T-helper 1 cell treated with Interleukin-12 subunit alpha and Interleukin-12 subunit beta and Interleukin-4 antibody, amounts not matched to agents 30 μg/mL and 1 μg/mL, for 36 hours (primary cell): ENCODE results near the gene GYS1.

Experiments used
- H3K27ac Mint-ChIP-seq: one replicate; pipeline ENCODE4 v1.8.0; 2021; ENCODE audit warnings: mild to moderate bottlenecking, mixed read lengths
- H3K27me3 Mint-ChIP-seq: one replicate; pipeline ENCODE4 v1.8.0; 2021; ENCODE audit warnings: low read depth, mixed read lengths
- H3K36me3 Mint-ChIP-seq: one replicate; pipeline ENCODE4 v1.8.0; 2021; ENCODE audit warnings: low read depth, mixed read lengths
- H3K4me1 Mint-ChIP-seq: one replicate; pipeline ENCODE4 v1.8.0; 2021; ENCODE audit warnings: low read depth, mixed read lengths
- H3K4me3 Mint-ChIP-seq: one replicate; pipeline ENCODE4 v1.8.0; 2021; ENCODE audit warnings: mild to moderate bottlenecking, moderate library complexity, mixed read lengths
- H3K9me3 Mint-ChIP-seq: one replicate; pipeline ENCODE4 v1.8.0; 2021; ENCODE audit warnings: mixed read lengths

GYS1 gene

DNA sequence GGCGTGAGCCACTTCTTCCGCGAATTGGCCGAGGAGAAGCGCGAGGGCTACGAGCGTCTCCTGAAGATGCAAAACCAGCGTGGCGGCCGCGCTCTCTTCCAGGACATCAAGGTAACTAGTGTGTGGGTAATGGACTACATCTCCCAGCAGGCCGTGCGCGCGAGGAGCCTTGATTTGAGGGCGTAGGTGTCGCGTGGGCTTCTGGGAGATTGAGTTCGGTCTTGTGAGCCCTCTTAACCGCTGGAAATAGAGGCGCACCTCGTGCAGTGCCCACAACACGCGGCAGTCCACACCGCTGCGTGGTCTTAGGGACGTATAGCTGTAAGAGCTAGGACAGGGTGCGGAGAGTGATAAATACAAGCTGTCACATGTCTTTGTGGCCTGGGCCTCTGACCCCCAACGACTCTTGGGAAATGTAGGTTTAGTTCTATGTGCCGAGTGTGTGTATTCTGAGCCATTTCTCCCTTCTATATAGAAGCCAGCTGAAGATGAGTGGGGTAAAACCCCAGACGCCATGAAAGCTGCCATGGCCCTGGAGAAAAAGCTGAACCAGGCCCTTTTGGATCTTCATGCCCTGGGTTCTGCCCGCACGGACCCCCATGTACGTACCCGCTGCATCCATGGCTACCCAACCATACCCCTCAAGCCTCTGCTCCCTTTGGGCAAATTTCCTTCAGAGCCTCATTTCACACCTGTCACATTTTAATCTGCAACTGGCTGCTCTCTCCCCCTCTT, 27.1 kb downstream of the GYS1 start:
- Mint-ChIP-seq H3K36me3 (peaks cover 36% of the 10 kb centered on the region), H3K27me3 (no peaks in the 10 kb centered on the region), H3K27ac (peak overlapping the region; percentile 96), H3K4me1 (peaks cover 40% of the 10 kb centered on the region), H3K4me3 (peak overlapping the region; percentile 98), H3K9me3 (no peaks in the 10 kb centered on the region)

DNA sequence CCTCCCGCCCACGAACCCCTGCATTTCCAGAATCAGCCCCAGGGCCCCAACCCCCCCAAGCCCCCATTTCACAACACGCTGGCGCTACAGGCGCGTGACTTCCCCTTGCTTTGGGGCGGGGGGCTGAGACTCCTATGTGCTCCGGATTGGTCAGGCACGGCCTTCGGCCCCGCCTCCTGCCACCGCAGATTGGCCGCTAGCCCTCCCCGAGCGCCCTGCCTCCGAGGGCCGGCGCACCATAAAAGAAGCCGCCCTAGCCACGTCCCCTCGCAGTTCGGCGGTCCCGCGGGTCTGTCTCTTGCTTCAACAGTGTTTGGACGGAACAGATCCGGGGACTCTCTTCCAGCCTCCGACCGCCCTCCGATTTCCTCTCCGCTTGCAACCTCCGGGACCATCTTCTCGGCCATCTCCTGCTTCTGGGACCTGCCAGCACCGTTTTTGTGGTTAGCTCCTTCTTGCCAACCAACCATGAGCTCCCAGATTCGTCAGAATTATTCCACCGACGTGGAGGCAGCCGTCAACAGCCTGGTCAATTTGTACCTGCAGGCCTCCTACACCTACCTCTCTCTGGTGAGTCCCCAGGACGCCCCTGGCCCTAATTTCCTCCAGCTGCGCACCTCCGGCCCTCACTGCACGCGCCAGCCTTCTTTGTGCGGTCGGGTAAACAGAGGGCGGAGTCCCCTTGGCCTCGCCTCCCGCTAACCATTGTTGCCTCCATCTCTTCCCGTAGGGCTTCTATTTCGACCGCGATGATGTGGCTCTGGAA, 27.9 kb downstream of the GYS1 start, which contains the start of gene FTL:
TSS of gene FTL (plus strand) at position 270 of the 766 bp plus-strand sequence. CDS start at position 469, 199 bp downstream.
- Mint-ChIP-seq H3K4me3 (peak within 1 kb of the TSS; percentile 98), H3K4me1 (peaks cover 38% of the 10 kb centered on the region), H3K36me3 (peaks cover 35% of the 10 kb centered on the region), H3K9me3 (no peaks in the 10 kb centered on the region), H3K27ac (peak within 1 kb of the TSS; percentile 96), H3K27me3 (no peaks in the 10 kb centered on the region)

DNA sequence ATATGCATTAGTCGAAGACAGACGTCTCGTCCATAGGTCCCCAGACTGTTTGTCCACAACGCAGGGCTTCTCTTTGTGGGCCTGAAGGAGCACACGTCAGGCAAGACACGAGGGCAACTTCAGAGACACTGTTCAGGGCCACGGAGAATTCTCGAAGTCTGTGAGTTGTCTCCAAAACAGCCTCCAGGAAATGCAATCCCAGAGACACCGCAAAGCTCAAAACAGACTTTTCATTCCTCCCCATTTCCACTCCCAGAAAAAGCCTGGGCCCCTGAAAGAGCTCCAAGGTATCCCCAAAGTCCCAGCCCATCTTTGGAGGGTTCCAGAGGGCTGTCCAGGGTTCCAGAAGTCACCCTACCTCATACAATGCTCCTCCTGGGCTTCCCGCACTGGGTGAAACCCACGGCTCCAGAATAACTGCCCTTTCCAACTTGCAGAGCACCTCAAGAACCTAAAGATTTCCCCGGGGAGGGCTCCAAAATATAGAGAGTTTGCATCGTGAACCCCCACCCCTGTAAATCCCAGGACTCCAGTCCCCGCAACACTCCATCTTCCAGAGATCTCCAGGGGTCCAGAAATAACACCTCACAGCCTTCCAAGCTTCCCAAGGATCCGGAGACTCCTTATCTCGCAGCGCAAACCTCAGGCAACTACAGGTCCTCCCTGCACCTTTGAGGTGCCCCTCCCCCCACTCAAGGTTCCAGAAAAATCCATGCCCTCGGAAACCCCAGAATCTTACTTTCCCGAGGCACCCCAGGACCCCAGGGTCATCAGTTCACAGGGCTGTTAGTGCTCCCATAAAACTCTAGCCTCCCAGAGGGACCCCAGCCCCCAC, 28.7 kb downstream of the GYS1 start:
- Mint-ChIP-seq H3K36me3 (peaks cover 36% of the 10 kb centered on the region), H3K27ac (peak overlapping the region; percentile 96), H3K4me1 (peaks cover 43% of the 10 kb centered on the region), H3K9me3 (no peaks in the 10 kb centered on the region), H3K4me3 (peak overlapping the region; percentile 98), H3K27me3 (no peaks in the 10 kb centered on the region)

DNA sequence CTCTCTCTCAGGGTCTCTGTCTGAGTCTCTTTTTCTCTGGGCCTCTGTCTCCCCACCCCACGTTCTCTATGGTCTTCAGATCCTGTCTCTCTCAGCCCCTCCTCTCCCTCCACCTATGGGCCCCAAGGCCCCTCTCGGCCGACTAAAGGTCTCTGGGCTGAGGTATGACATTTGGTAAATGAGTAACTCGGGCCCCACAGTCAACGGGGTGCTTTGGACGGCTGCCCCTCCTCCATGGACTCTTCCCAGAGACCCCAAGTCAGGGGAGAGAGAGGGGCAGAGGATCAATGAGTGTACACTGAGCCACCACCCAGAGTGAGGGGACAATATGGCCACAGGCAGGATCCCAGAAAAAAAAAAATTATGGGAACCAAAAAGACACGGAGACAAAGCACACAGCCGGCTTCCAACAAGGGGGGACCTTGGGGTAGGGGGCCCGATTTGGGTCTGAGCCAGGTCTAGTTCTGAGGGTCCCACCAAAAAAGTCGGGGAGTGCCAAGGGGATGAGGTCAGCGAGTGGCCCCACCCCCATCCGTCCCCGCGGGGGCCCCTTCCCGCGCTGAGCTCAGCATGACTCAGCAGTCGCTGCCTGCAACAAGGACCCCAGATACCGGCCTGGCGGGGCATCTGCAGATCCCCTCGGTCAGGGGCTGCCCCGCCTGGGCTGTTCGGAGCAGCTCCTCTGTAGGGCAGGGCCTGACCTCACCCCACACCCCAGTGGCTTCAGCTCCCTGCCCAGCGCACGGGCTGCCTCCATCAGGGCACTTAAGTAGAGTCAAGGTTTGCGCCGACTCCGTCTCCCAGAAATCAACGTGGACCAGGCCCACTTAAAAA, 29.5 kb downstream of the GYS1 start:
- Mint-ChIP-seq H3K27me3 (no peaks in the 10 kb centered on the region), H3K4me1 (peaks cover 47% of the 10 kb centered on the region), H3K36me3 (peaks cover 36% of the 10 kb centered on the region), H3K9me3 (no peaks in the 10 kb centered on the region), H3K27ac (peak overlapping the region; percentile 96), H3K4me3 (peak overlapping the region; percentile 98)

DNA sequence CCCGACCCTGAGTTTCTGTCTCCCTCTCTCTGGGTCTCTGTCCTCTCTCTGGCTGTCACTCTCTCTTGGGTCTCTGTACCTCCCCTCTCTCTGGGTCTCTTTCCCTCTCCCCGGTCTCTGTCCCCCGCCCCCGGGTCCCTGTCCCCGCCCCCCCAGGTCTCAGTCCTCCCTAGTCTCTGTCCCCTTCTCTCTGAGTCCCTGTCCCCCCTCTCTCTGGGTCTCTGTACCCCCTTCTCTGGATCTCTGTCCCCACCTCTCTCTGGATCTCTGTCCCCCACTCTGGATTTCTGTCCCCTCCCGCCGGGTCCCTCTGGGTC, 30.3 kb downstream of the GYS1 start:
- H3K27me3 Mint-ChIP-seq = no peaks in the 10 kb centered on the region
- no peaks in the 10 kb centered on the region for H3K9me3 Mint-ChIP-seq
- peak overlapping the region; percentile 98 for H3K4me3 Mint-ChIP-seq
- H3K27ac Mint-ChIP-seq = peak overlapping the region; percentile 96
- H3K4me1 Mint-ChIP-seq = peaks cover 47% of the 10 kb centered on the region
- peaks cover 37% of the 10 kb centered on the region for H3K36me3 Mint-ChIP-seq

DNA sequence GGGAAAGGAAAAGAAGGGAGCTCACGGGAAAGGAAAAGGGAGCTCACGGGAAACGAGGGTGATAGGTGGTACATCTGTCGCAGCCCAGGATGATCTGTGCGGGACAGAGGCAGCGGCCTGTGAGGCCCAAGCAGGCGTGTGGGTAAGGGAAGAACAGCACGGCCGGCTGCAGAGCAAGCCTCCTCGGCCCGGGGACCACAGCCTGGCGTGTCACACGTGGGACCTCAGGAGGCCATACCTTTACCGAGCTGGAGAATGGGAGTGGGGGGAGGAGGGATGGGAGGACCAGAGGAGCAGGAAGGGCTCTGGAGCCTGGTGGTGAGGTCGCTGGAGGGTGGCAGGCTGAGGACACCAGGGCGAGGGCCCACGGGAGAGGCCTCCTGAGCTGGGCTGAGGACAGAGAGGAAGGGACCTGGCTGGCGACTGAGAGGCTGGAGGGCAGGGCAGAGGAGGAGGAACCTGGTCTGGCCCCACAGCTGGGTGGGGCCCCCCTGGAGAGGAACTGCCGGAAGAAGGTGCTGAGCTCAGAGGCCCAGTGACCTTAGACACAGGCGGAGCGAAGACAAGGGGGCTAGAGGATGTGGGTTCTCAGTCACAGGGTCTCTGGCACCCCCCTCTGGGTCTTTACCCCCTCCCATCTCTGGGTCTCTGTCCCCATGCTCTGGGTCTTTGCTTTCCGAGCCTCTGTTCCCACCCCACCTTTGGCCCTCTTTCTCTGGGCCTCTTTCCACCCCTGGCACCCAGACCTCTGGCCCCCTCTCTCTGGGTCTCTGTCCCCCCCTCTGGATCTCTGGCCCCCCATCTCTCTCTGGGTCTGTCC, 30.9 kb downstream of the GYS1 start:
- Mint-ChIP-seq H3K27ac (peak overlapping the region; percentile 96), H3K4me3 (peak overlapping the region; percentile 59)

DNA sequence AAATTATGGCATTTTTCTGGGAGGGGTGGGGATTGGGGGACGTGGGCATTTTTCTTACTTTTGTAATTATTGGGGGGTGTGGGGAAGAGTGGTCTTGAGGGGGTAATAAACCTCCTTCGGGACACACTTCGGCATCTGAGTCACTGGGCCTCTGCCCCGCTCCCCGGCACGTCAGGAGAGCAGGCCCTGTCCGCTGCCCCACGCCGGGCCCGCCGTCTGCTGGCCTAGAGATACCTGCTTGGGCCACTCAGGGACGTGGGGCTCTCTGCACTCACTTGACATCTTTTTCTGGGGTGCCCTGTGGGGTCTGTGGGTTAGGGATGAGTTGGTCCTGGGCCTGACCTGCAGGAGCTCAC, 31.5 kb downstream of the GYS1 start:
- peak overlapping the region; percentile 43 for H3K4me3 Mint-ChIP-seq
- H3K27ac Mint-ChIP-seq = peak overlapping the region; percentile 96
- no peaks in the 10 kb centered on the region for H3K9me3 Mint-ChIP-seq
- H3K27me3 Mint-ChIP-seq = no peaks in the 10 kb centered on the region
- peaks cover 43% of the 10 kb centered on the region for H3K36me3 Mint-ChIP-seq
- H3K4me1 Mint-ChIP-seq = peaks cover 47% of the 10 kb centered on the region

More for the DNA sequence above, 30.9 kb downstream of the GYS1 start:
- no peaks in the 10 kb centered on the region for H3K9me3 Mint-ChIP-seq
- H3K36me3 Mint-ChIP-seq = peaks cover 41% of the 10 kb centered on the region
- no peaks in the 10 kb centered on the region for H3K27me3 Mint-ChIP-seq
- H3K4me1 Mint-ChIP-seq = peaks cover 45% of the 10 kb centered on the region

DNA sequence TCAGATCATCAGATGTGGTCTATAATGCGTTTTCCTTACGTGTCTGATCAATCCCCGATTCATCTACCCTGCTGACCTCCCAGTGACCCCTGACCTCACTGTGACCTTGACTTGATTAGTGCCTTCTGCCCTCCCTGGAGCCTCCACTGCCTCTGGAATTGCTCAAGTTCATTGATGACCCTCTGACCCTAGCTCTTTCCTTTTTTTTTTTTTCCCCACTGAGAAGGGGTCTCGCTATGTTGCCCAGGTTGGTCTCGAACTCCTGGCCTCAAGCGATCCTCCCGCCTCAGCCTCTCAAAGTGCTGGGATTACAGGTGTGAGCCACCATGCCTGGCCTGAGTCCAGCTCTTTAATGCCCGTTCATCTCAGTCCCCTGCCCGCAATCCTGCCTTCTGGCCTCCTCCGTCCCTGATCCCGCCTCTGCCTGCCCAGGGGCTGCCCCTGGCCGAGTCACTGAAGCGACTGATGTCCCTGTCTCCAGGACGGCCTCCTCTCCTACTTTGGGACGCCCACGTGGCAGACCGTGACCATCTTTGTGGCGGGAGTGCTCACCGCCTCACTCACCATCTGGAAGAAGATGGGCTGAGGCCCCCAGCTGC, 32.0 kb downstream of the GYS1 start:
- Mint-ChIP-seq H3K27ac (peak overlapping the region; percentile 74), H3K4me3 (no peak overlapping the region), H3K4me1 (peaks cover 46% of the 10 kb centered on the region), H3K9me3 (no peaks in the 10 kb centered on the region), H3K27me3 (no peaks in the 10 kb centered on the region), H3K36me3 (peaks cover 41% of the 10 kb centered on the region)

DNA sequence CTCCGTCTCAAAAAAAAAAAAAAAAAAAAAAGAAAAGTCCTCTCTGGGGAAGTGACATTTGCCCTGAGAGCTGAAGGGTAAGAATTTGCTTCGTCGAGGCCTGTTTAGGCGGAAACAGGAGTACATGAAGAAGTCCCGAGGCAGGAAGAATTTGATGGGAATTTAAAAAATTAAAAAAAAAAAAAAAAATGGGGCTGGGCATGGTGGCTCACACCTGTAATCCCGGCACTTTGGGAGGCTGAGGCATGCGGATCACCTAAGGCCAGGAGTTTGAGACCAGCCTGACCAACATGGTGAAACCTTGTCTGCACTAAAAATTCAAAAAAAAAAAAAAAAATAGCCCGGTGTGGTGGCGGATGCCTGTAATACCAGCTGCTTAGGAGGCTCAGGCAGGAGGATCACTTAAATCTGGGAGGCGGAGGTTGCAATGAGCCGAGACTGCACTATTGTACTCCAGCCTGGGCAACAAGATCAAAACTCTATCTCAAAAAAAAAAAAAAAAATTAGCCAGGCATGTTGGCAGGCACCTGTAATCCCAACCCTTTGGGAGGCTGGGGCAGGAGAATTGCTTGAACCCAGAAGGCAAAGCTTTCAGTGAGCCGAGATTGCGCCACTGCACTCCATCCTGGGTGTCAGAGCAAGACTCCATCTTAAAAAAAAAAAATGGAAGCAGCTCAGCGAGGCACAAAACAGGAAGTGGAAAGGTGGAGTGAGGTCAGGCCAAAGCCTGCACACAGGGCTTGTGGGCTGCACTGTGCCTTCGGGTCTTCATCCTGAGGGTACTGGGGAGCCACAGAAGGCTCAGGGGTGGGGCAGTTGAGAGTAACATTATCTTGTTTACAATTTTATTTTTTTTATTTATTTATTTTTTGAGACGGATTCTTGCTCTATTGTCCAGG, 33.5 kb downstream of the GYS1 start:
- Mint-ChIP-seq H3K4me1 (peaks cover 41% of the 10 kb centered on the region), H3K36me3 (peaks cover 38% of the 10 kb centered on the region), H3K27me3 (no peaks in the 10 kb centered on the region), H3K9me3 (no peaks in the 10 kb centered on the region), H3K4me3 (no peak overlapping the region), H3K27ac (peak overlapping the region; percentile 49)

DNA sequence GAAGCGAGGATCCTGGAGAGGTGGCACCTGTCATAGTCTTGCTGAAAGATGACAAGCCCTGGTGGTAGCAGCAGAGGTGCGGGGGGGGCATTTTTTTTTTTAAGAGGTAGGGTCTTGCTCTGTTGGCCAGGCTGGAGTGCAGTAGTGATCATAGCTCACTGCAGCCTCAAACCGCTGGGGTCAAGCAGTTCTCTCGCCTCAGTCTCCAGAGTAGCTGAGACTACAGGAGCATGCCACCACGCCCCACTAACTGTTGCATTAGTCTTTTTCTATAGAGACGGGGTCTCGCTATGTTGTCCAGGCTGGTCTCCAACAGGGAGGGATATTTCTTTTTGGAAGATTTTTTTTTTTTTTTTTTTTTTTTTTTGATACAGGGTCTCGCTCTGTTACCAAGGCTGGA, 35.1 kb downstream of the GYS1 start:
- H3K27me3 Mint-ChIP-seq = no peaks in the 10 kb centered on the region
- peaks cover 38% of the 10 kb centered on the region for H3K36me3 Mint-ChIP-seq
- H3K9me3 Mint-ChIP-seq = no peaks in the 10 kb centered on the region
- H3K4me1 Mint-ChIP-seq = peaks cover 32% of the 10 kb centered on the region
- peak overlapping the region; percentile 39 for H3K27ac Mint-ChIP-seq
- H3K4me3 Mint-ChIP-seq = peak overlapping the region; percentile 17

DNA sequence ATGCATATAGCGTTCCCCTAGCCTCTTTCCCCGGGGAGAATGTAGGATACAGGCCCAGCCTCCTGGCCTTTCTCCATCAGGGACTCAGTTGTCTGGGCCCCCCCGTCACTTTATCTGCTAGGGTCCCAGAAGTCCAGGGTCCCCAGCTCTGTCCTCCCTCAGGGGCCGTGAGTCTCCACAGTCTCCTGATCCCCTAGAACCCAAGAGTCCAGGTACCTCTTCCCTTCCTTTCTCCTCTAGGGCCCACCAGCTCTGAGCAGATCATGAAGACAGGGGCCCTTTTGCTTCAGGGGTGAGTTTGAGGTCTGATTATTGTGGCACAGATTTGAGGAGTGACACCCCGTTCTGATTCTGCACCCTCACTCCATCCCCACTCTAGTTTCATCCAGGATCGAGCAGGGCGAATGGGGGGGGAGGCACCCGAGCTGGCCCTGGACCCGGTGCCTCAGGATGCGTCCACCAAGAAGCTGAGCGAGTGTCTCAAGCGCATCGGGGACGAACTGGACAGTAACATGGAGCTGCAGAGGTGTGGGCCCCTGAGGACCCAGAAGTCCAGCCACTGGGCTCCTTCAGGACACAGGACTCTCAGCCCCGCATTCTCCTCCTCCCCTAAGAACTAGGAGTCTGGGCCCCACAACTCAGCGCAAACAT, 37.7 kb downstream of the GYS1 start:
- no peaks in the 10 kb centered on the region for H3K27me3 Mint-ChIP-seq
- H3K27ac Mint-ChIP-seq = peak overlapping the region; percentile 87
- peak overlapping the region; percentile 93 for H3K4me3 Mint-ChIP-seq
- H3K36me3 Mint-ChIP-seq = peaks cover 28% of the 10 kb centered on the region
- peaks cover 23% of the 10 kb centered on the region for H3K4me1 Mint-ChIP-seq
- H3K9me3 Mint-ChIP-seq = no peaks in the 10 kb centered on the region
